ENCODE measurements around the gene TNNT1.

DNA sequence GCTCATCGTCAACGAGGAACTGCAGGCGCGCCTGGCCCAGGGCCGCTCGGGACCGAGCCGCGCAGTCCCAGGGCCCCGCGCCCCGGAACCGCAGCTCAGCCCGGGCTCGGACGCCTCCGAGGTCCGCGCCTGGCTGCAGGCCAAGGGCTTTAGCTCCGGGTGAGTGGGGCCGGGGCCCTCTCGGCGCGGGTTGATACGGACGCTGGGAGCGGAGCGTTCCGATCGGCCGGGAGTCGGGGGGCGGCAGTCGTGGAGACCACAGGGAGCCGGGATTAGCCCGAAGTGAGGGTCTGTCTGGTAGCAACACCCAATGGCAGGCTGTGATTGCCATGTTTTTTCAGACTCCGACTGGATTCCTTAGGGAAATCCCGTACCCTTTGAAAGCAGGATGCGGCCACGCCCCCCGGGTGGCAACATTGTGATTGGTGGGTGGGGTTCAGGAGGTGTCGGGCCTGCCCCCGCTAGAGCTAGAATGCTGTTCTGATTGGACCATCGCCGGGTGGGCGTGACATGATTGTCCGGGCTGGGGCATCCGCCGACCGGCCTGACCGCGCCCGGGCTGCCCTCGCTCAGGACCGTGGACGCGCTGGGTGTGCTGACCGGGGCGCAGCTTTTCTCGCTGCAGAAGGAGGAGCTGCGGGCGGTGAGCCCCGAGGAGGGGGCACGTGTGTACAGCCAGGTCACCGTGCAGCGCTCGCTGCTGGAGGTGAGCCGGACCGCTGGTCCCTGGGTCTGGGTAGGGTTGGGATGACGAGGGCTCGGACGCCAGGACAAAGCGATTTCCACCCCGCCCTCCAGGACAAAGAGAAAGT lies 62.1 kb downstream of the TNNT1 start:
- TF ChIP-seq, protein P1, sequence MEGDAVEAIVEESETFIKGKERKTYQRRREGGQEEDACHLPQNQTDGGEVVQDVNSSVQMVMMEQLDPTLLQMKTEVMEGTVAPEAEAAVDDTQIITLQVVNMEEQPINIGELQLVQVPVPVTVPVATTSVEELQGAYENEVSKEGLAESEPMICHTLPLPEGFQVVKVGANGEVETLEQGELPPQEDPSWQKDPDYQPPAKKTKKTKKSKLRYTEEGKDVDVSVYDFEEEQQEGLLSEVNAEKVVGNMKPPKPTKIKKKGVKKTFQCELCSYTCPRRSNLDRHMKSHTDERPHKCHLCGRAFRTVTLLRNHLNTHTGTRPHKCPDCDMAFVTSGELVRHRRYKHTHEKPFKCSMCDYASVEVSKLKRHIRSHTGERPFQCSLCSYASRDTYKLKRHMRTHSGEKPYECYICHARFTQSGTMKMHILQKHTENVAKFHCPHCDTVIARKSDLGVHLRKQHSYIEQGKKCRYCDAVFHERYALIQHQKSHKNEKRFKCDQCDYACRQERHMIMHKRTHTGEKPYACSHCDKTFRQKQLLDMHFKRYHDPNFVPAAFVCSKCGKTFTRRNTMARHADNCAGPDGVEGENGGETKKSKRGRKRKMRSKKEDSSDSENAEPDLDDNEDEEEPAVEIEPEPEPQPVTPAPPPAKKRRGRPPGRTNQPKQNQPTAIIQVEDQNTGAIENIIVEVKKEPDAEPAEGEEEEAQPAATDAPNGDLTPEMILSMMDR (IDR thresholded peaks at IDR 0.05), result no peak
- TF ChIP-seq POLR2A (IDR thresholded peaks at IDR 0.05), result no peak
